Measurements from ENCODE around the gene IRF9. TPM values are rescaled to one million over a fixed set of nuclear protein-coding genes. Genes with fewer than 3 reads are reported as not detected.
A peak's percentile ranks its signal among the peaks of the same experiment; 100 is the strongest.

Gene IRF9
- total and polyA plus RNA-seq, 2 of the 13 experiments (the other 11 are each of a cell fraction or from before 2014, with no cell fraction given) = 14.9 to 49.7 TPM

- TF ChIP-seq AHDC1 (CRISPR knock-in tag; IDR thresholded peaks at IDR 0.05; ENCODE audit: borderline replicate concordance) = no peak
- peak; percentile 56; the same call in 1 of the 2 replicates for TF ChIP-seq CENPT (CRISPR knock-in tag; IDR thresholded peaks at IDR 0.05; ENCODE audit: low read depth)
- no peak for TF ChIP-seq E2F2 (CRISPR knock-in tag; IDR thresholded peaks at IDR 0.05; ENCODE audit: borderline replicate concordance)
- TF ChIP-seq CHD4 (IDR thresholded peaks at IDR 0.05; ENCODE audit: borderline replicate concordance, low read length) = no peak
- no peak for TF ChIP-seq KLF6 (CRISPR knock-in tag; IDR thresholded peaks at IDR 0.05)
- TF ChIP-seq ZNF879 (CRISPR knock-in tag; IDR thresholded peaks at IDR 0.05) = no peak
- TF ChIP-seq MEIS2 (CRISPR knock-in tag; IDR thresholded peaks at IDR 0.05) = no peak
- TF ChIP-seq ZNF451 (CRISPR knock-in tag; IDR thresholded peaks at IDR 0.05) = 0 out of 2 replicates have a peak, but pooled peaks have one; percentile 20
- TF ChIP-seq TIGD3 (CRISPR knock-in tag; IDR thresholded peaks at IDR 0.05; ENCODE audit: borderline replicate concordance) = no peak
- TF ChIP-seq PREB (CRISPR knock-in tag; IDR thresholded peaks at IDR 0.05) = 0 out of 2 replicates have a peak, but pooled peaks have one; percentile 76
- peak; percentile 1; the same call in 1 of the 2 replicates for TF ChIP-seq ZBTB38 (CRISPR knock-in tag; IDR thresholded peaks at IDR 0.05)
- no peak for TF ChIP-seq RORA (CRISPR knock-in tag; IDR thresholded peaks at IDR 0.05)
- TF ChIP-seq, protein P1, sequence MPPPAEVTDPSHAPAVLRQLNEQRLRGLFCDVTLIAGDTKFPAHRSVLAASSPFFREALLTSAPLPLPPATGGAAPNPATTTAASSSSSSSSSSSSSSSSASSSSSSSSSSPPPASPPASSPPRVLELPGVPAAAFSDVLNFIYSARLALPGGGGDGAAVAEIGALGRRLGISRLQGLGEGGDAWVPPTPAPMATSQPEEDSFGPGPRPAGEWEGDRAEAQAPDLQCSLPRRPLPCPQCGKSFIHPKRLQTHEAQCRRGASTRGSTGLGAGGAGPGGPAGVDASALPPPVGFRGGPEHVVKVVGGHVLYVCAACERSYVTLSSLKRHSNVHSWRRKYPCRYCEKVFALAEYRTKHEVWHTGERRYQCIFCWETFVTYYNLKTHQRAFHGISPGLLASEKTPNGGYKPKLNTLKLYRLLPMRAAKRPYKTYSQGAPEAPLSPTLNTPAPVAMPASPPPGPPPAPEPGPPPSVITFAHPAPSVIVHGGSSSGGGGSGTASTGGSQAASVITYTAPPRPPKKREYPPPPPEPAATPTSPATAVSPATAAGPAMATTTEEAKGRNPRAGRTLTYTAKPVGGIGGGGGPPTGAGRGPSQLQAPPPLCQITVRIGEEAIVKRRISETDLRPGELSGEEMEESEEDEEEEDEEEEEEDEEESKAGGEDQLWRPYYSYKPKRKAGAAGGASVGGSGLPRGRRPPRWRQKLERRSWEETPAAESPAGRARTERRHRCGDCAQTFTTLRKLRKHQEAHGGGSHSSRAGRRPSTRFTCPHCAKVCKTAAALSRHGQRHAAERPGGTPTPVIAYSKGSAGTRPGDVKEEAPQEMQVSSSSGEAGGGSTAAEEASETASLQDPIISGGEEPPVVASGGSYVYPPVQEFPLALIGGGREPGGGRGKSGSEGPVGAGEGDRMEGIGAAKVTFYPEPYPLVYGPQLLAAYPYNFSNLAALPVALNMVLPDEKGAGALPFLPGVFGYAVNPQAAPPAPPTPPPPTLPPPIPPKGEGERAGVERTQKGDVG (CRISPR knock-in tag; IDR thresholded peaks at IDR 0.05; ENCODE audit: borderline replicate concordance) = 0 out of 2 replicates have a peak, but pooled peaks have one; percentile 22
- peak; percentile 71 for TF ChIP-seq AGO2 (optimal IDR thresholded peaks at IDR 0.05; ENCODE audit: low read depth, low read length)
- no peak for TF ChIP-seq RFX5 (IDR thresholded peaks at IDR 0.05; ENCODE audit: low read depth, low read length)
These were observed 23.3 kb upstream of the IRF9 start (continued) for GRCh38 chr14:24137529-24138395.

Data from HepG2 (cell line).